ENCODE data around the gene FOLR1.
A peak's percentile ranks its signal among the peaks of the same experiment; 100 is the strongest.
"Not testable (repeated sequence)": the region's sequence is repeated elsewhere in the genome, so short reads cannot be mapped to it uniquely, and the experiment has no call there.

The FOLR1 gene

DNA sequence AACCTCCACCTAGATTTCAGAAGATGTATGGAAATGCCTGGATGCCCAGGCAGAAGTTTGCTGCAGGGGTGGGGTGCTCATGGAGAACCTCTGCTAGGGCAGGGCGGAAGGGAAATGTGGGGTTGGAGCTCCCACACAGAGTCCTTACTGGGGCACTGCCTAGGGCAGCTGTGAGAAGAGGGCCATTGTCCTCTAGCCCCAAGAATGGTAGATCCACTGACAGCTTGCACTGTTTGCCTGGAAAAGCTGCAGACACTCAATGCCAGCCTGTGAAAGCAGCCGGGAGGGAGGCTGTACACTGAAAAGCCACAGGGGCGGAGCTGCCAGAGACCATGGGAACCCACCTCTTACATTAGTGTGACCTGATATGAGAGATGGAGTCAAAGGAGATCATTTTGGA is 22.2 kb upstream of the FOLR1 start:
- H3K4me3 ChIP-seq (ENCODE audit: severe bottlenecking); H3K27me3 ChIP-seq (ENCODE audit: insufficient read depth, poor library complexity, severe bottlenecking); DNase-seq (ENCODE audit: low spot score); H3K36me3 ChIP-seq (ENCODE audit: low read depth); H3K9me3 ChIP-seq (ENCODE audit: severe bottlenecking); ATAC-seq (ENCODE audit: low read depth): not testable (repeated sequence)
- Histone ChIP-seq H3K4me1 (ENCODE audit: insufficient read depth, poor library complexity, severe bottlenecking) (peaks cover 11% of the 10 kb centered on the region), H3K27ac (ENCODE audit: poor library complexity, severe bottlenecking) (peak overlapping the region; percentile 24)

GRCh38 chr11:72172043-72172442 is 19.9 kb upstream of the FOLR1 start:
- not testable (repeated sequence) for H3K36me3 ChIP-seq (ENCODE audit: low read depth); H3K4me3 ChIP-seq (ENCODE audit: severe bottlenecking); H3K27me3 ChIP-seq (ENCODE audit: insufficient read depth, poor library complexity, severe bottlenecking); H3K27ac ChIP-seq (ENCODE audit: poor library complexity, severe bottlenecking); H3K9me3 ChIP-seq (ENCODE audit: severe bottlenecking); DNase-seq (ENCODE audit: low spot score); ATAC-seq (ENCODE audit: low read depth)
- peaks cover 12% of the 10 kb centered on the region for H3K4me1 ChIP-seq (ENCODE audit: insufficient read depth, poor library complexity, severe bottlenecking)

GRCh38 chr11:72173291-72173690 is 18.6 kb upstream of the FOLR1 start:
- H3K36me3 ChIP-seq (ENCODE audit: low read depth) = no peaks in the 10 kb centered on the region
- H3K27ac ChIP-seq (ENCODE audit: poor library complexity, severe bottlenecking) = peak overlapping the region; percentile 48
- peaks cover 12% of the 10 kb centered on the region for H3K4me1 ChIP-seq (ENCODE audit: insufficient read depth, poor library complexity, severe bottlenecking)
- no peak overlapping the region for H3K4me3 ChIP-seq (ENCODE audit: severe bottlenecking)
- no peaks in the 10 kb centered on the region for H3K9me3 ChIP-seq (ENCODE audit: severe bottlenecking)
- no peak for TF ChIP-seq CTCF (IDR thresholded peaks at IDR 0.05; ENCODE audit: poor library complexity, severe bottlenecking)
- no peak for ATAC-seq (ENCODE audit: low read depth)
- no peak for DNase-seq (ENCODE audit: low spot score)
- no peaks in the 10 kb centered on the region for H3K27me3 ChIP-seq (ENCODE audit: insufficient read depth, poor library complexity, severe bottlenecking)

DNA sequence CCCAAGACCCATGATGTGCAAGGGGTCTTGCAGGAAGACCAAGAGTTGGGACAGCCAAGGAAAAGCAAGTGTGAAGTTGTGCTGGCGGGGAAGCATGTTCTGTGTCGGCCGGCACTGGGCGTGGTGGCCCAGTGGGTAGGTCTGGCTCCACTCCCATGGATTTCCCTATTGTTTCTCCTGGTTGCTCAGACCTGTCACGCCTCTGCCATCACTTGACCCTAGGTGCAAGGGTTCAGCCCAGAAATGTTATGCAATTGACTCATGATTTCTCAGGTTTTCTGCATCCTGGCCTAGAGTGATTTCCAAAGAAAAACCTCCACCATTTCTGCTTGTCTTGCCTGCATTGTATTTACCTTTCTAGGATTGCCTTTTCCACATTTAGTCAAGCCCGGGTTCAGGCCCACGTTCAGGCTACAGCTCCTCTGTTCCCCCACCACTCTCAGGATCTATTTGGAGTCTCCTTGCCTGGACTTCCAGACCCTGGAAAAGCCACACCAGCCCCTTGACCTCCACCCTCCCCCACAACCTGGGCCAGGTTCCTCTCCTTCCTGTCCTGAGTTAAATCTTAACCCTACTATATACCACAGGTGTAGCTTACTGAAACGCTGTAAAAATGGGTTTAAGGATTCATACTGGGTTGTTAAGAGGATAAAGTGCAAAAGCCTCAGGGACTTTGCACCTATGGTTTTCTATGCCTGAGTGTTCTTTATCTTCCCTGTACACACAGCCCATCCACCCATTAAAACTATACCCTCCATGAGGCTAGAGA is 17.5 kb upstream of the FOLR1 start:
- Histone ChIP-seq H3K9me3 (ENCODE audit: severe bottlenecking) (no peaks in the 10 kb centered on the region), H3K4me1 (ENCODE audit: insufficient read depth, poor library complexity, severe bottlenecking) (peaks cover 10% of the 10 kb centered on the region), H3K36me3 (ENCODE audit: low read depth) (no peaks in the 10 kb centered on the region), H3K27me3 (ENCODE audit: insufficient read depth, poor library complexity, severe bottlenecking) (no peaks in the 10 kb centered on the region), H3K4me3 (ENCODE audit: severe bottlenecking) (no peak overlapping the region), H3K27ac (ENCODE audit: poor library complexity, severe bottlenecking) (peak overlapping the region; percentile 48)
- peak; percentile 64 for ATAC-seq (ENCODE audit: low read depth)
- TF ChIP-seq CTCF (IDR thresholded peaks at IDR 0.05; ENCODE audit: poor library complexity, severe bottlenecking) = no peak
- DNase-seq (ENCODE audit: low spot score) = no peak

GRCh38 chr11:72177656-72178055 is 14.3 kb upstream of the FOLR1 start:
- Histone ChIP-seq H3K4me3 (ENCODE audit: severe bottlenecking) (no peak overlapping the region), H3K36me3 (ENCODE audit: low read depth) (no peaks in the 10 kb centered on the region), H3K4me1 (ENCODE audit: insufficient read depth, poor library complexity, severe bottlenecking) (peaks cover 20% of the 10 kb centered on the region), H3K27ac (ENCODE audit: poor library complexity, severe bottlenecking) (no peak overlapping the region), H3K9me3 (ENCODE audit: severe bottlenecking) (no peaks in the 10 kb centered on the region), H3K27me3 (ENCODE audit: insufficient read depth, poor library complexity, severe bottlenecking) (no peaks in the 10 kb centered on the region)
- DNase-seq (ENCODE audit: low spot score) = no peak
- ATAC-seq (ENCODE audit: low read depth) = no peak
- no peak for TF ChIP-seq CTCF (IDR thresholded peaks at IDR 0.05; ENCODE audit: poor library complexity, severe bottlenecking)

All from RWPE2 (cell line).